Peyer's patch (tissue), 4 donors: ENCODE results near the gene GPR146.

Source experiments
- CTCF ChIP-seq, 6 experiments: fragments of 450-650 bp in 4 of 6; fragments of 200-600 bp in 2 of 6; sonication (generic) in 1 of 6; IDR thresholded peaks; one replicate each; pipeline ENCODE4 v1.5.1; 2017 to 2019; ENCODE audit warnings: antibody characterized with exemption in 6 of 6, mild to moderate bottlenecking in 3 of 6, moderate library complexity in 1 of 6
- POLR2A ChIP-seq, 2 donors: fragments of 450-650 bp; IDR thresholded peaks; one replicate each; pipeline ENCODE4 v1.5.1; 2017; ENCODE audit warnings: antibody characterized with exemption in 2 of 2, mild to moderate bottlenecking in 2 of 2, moderate library complexity in 2 of 2

GRCh38 chr7:1087465-1087814 lies 43.1 kb downstream of the GPR146 start:
- TF ChIP-seq CTCF (IDR thresholded peaks at IDR 0.05) (no peak), POLR2A (IDR thresholded peaks at IDR 0.05) (no peak)
